ENCODE measurements around the gene MEGF11. TPM values are rescaled to one million over a fixed set of nuclear protein-coding genes. Genes with fewer than 3 reads are reported as not detected.

The MEGF11 gene
- total RNA-seq, 1 experiment from 2014 or later, result 2.3 TPM

GRCh38 chr15:65968511-65968910 is 285.0 kb downstream of the MEGF11 start:
- no peak for DNase-seq (ENCODE audit: low read depth, low spot score)
- H3K9me3 ChIP-seq (ENCODE audit: control insufficient read depth in 1 of 2, insufficient read depth in 1 of 2, low read depth in 1 of 2, low read length in 2 of 2), result no peaks in the 10 kb centered on the region
- no peaks in the 10 kb centered on the region for H3K79me2 ChIP-seq (ENCODE audit: insufficient read depth, low read length)
- TF ChIP-seq ELF1 (IDR thresholded peaks at IDR 0.05; ENCODE audit: borderline replicate concordance, low read depth) (no peak), CBX3 (IDR thresholded peaks at IDR 0.05; ENCODE audit: low read depth) (no peak), ZBTB33 (IDR thresholded peaks at IDR 0.05; ENCODE audit: extremely low read depth, insufficient replicate concordance, low read length) (no peak), ZFX (IDR thresholded peaks at IDR 0.05) (no peak), RAD21 (IDR thresholded peaks at IDR 0.05; ENCODE audit: low read depth) (no peak), FOSL1 (IDR thresholded peaks at IDR 0.05; ENCODE audit: low read depth) (no peak), CEBPB (IDR thresholded peaks at IDR 0.05; ENCODE audit: low read depth) (no peak), SIN3A (IDR thresholded peaks at IDR 0.05; ENCODE audit: low read depth) (no peak), ZNF274 (IDR thresholded peaks at IDR 0.05; ENCODE audit: low read depth, low read length) (no peak), EZH2phosphoT487 (IDR thresholded peaks at IDR 0.05; ENCODE audit: borderline replicate concordance) (no peak), EGR1 (IDR thresholded peaks at IDR 0.05; ENCODE audit: low read depth) (no peak), CTCF (IDR thresholded peaks at IDR 0.05 in 2 of 3, conservative IDR thresholded peaks at IDR 0.05 in 1 of 3; ENCODE audit: borderline replicate concordance in 1 of 3, insufficient read depth in 1 of 3, low read depth in 2 of 3, low read length in 2 of 3) (no peak), EZH2 (IDR thresholded peaks at IDR 0.05) (no peak), POLR2A (IDR thresholded peaks at IDR 0.05; ENCODE audit: borderline replicate concordance, extremely low read depth, insufficient read depth, insufficient read length) (no peak), SRF (IDR thresholded peaks at IDR 0.05; ENCODE audit: low read depth) (no peak), SP1 (IDR thresholded peaks at IDR 0.05; ENCODE audit: low read depth) (no peak), TCF7L2 (IDR thresholded peaks at IDR 0.05; ENCODE audit: borderline replicate concordance, extremely low read depth, insufficient read depth, insufficient read length) (no peak)
- RAD21 ChIA-PET (ENCODE audit: low non-redundant PET in 1 of 2, low total read pairs in 2 of 2, uncharacterized antibody in 2 of 2, unreplicated experiment in 2 of 2), result no interaction called here
- H3K4me3 ChIP-seq (replicated peaks in 1 of 2; ENCODE audit: low read depth in 1 of 2, low read length in 2 of 2), result no peak overlapping the region
- H3K27me3 ChIP-seq (ENCODE audit: insufficient read depth, low read length), result no peaks in the 10 kb centered on the region
- H3K9ac ChIP-seq (ENCODE audit: low read length), result no peak overlapping the region
- CTCF ChIA-PET, result no interaction called here
- no peak for ATAC-seq
- intact Hi-C loops (cut with micrococcal nuclease), result no loop called here
- POLR2A ChIA-PET, result no interaction called here
- no peaks in the 10 kb centered on the region for H4K20me1 ChIP-seq (ENCODE audit: insufficient read depth)
- H3K27ac ChIP-seq (ENCODE audit: low read depth, low read length), result no peak overlapping the region
- H2AFZ ChIP-seq (ENCODE audit: low read depth, low read length, poor library complexity, severe bottlenecking), result no peak overlapping the region
- H3K4me1 ChIP-seq (ENCODE audit: control insufficient read depth in 1 of 2, insufficient read depth in 2 of 2, low read length in 2 of 2), result no peaks in the 10 kb centered on the region
- no TSS peak for BruUV-seq (replicated peaks)
- no peaks in the 10 kb centered on the region for H3K36me3 ChIP-seq (ENCODE audit: control insufficient read depth in 1 of 2, insufficient read depth in 2 of 2, low read length in 2 of 2)
- H3K9me2 ChIP-seq (ENCODE audit: insufficient read depth), result no peaks in the 10 kb centered on the region
- no peak overlapping the region for H3K4me2 ChIP-seq (ENCODE audit: low read length)
